ENCODE measurements around the gene CCM2.

DNA sequence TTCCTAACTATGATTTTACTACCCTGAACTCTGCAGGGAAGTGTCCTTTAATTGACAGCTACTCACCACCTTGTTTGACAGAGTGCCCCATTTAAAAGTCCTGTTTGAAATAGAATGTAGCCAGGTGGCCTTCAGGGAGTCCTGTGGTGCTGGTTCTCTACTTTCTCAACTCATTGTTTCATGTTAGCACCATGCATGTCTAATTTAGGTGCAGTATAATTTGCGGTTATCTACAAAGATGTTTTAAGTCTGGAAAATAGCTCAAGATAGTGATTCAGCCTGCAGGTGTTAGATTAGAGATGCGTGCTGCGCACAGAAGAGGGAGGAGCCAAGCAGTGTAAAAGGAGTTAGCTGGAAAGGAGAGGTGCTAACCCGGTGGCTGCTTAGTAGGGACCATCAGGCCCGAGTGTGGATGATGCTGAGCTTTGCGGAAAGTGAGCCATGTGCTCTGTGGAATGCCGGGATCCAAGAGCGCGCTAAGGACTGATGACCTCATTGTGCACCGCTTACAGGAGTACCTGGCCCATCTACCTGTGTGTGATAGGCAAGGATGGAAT, 1.2 kb downstream of the CCM2 start:
- TF ChIP-seq, protein P1, sequence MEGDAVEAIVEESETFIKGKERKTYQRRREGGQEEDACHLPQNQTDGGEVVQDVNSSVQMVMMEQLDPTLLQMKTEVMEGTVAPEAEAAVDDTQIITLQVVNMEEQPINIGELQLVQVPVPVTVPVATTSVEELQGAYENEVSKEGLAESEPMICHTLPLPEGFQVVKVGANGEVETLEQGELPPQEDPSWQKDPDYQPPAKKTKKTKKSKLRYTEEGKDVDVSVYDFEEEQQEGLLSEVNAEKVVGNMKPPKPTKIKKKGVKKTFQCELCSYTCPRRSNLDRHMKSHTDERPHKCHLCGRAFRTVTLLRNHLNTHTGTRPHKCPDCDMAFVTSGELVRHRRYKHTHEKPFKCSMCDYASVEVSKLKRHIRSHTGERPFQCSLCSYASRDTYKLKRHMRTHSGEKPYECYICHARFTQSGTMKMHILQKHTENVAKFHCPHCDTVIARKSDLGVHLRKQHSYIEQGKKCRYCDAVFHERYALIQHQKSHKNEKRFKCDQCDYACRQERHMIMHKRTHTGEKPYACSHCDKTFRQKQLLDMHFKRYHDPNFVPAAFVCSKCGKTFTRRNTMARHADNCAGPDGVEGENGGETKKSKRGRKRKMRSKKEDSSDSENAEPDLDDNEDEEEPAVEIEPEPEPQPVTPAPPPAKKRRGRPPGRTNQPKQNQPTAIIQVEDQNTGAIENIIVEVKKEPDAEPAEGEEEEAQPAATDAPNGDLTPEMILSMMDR (IDR thresholded peaks at IDR 0.05): no peak
- no peak for TF ChIP-seq POLR2A (IDR thresholded peaks at IDR 0.05)

All from tibial nerve (tissue), 3 donors.